Pancreas (tissue), 10 donors: Measurements from ENCODE around the gene HARBI1. TPM values are rescaled to one million over a fixed set of nuclear protein-coding genes. Genes with fewer than 3 reads are reported as not detected.

Experiments
- ATAC-seq, 4 donors: fragments of 200-7000 bp; cut with Tn5 transposase; one replicate each; pipeline versions ENCODE4 v1.8.0 to v1.9.1; 2020; ENCODE audit warnings: mild to moderate bottlenecking in 4 of 4, moderate library complexity in 4 of 4
- DNase-seq, 6 donors: peaks; one replicate each; pipeline ENCODE4 v3.0.0-alpha.2; 2020
- FAIRE-seq: peaks from 2 replicates; lab custom pipeline; 2012; peaks lifted over from hg19 to GRCh38; lab: Jason Lieb, UNC
- H3K27ac ChIP-seq, 4 donors: fragments of 200-600 bp; sonication (generic); 1 replicate in 3 of 4; 2 replicates in 1 of 4; pipeline versions ENCODE4 v1.5.0 to v1.8.0; 2020
- H3K27me3 ChIP-seq, 4 donors: fragments of 200-600 bp; one replicate each; pipeline ENCODE4 v1.8.0; 2021
- H3K36me3 ChIP-seq, 3 donors: fragments of 200-600 bp; sonication (generic) in 1 of 3; one replicate each; pipeline versions ENCODE4 v1.5.0 to v1.8.0; 2020 to 2021
- H3K4me1 ChIP-seq, 3 donors: fragments of 200-600 bp; one replicate each; pipeline ENCODE4 v1.8.0; 2021
- H3K4me3 ChIP-seq, 4 donors: fragments of 200-600 bp; sonication (generic) in 2 of 4; one replicate each; pipeline versions ENCODE4 v1.5.0 to v1.8.0; 2020 to 2021
- H3K9me3 ChIP-seq, 4 donors: fragments of 200-600 bp; one replicate each; pipeline ENCODE4 v1.8.0; 2021
- WGBS, 2 donors: extraction: QIAGEN DNeasy Blood & Tissue Kit; methylation state at CpG; one replicate each; pipeline ENCODE4 v1.1.7; 2013; 5-methylcytosine and 5-hydroxymethylcytosine counted together
- intact Hi-C, 3 donors: fragments of 100-400 bp; cut with DNase I; formaldehyde crosslinking; loops; one replicate each; pipeline versions ENCODE4 v1.11.1 to v1.14.2; 2022
- polyA plus RNA-seq, 2 donors: library from polyadenylated mRNA; stranded (reverse); fragments of 200-250 nt; gene quantifications; one replicate each; pipeline ENCODE4 v1.2.3, GENCODE V29; 2013
- total RNA-seq, 6 donors: library from RNA; stranded (reverse); fragmentation: NEBNext Ultra II Directional in 4 of 6; extraction: Animal tissue kit (Norgen Biotek cat#: 25700) in 4 of 6; gene quantifications; one replicate each; pipeline versions ENCODE4 v1.2.1 to v1.2.4, GENCODE V29; 2021 to 2023
- TF ChIP-seq, protein P1 (sequence below), 4 donors: fragments of 200-600 bp; sonication (generic) in 3 of 4; IDR thresholded peaks; one replicate each; pipeline versions ENCODE4 v1.5.0 to v1.8.0; 2021; ENCODE audit warnings: antibody characterized with exemption in 4 of 4
- donor health status: healthy with polysubstance abuse.
- donor health status: DM: no; HTN: no; CAD: no; lungs with moderate emphysema.
- donor health status: DM: no; HTN: no; CAD: no.
- donor health status: control.
- donor health status: control.
- donor health status: Bipolar disorder and iron deficiency.
- donor health status: DM: yes; HTN: yes; CAD: no.
- donor health status: DM: no; HTN: no; CAD: no.
- donor health status: DM: no; HTN: no; CAD: no.
- donor health status: DM: yes; HTN: yes; CAD: no.

The HARBI1 gene
- total and polyA plus RNA-seq, 8 donors = 1.7 to 2.6 (median 2.0) TPM

DNA sequence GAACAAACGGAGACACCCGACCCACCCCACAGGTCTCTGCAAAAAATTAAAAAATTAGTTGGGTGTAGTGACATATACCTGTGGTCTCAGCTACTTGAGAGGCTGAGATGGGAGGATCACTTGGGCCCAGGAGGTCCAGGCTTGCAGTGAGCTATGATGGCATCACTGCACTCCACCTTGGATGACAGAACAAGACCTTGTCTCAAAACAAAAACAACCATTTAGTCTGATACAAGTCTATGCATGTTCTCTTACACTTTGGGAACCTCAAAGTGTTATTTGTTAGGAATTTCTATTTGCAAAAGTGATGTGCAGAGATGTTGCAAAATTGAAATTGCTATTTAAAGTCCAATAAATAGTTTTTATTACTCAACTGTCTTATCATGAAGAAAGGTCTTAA, 14.6 kb upstream of the HARBI1 start:
- WGBS, 2 donors = 79 to 94% methylated on average over 2 of the region's 2 CpGs
- Histone ChIP-seq H3K4me1 (no peaks in the 10 kb centered on the region), H3K27ac (no peak overlapping the region), H3K36me3 (peaks cover 0 to 10% (median 10%) of the 10 kb centered on the region in 3 donors), H3K27me3 (no peaks in the 10 kb centered on the region), H3K9me3 (no peaks in the 10 kb centered on the region), H3K4me3 (no peak overlapping the region)
- ATAC-seq = no peak
- FAIRE-seq = no peak
- intact Hi-C loops = no loop called here
- TF ChIP-seq, protein P1, sequence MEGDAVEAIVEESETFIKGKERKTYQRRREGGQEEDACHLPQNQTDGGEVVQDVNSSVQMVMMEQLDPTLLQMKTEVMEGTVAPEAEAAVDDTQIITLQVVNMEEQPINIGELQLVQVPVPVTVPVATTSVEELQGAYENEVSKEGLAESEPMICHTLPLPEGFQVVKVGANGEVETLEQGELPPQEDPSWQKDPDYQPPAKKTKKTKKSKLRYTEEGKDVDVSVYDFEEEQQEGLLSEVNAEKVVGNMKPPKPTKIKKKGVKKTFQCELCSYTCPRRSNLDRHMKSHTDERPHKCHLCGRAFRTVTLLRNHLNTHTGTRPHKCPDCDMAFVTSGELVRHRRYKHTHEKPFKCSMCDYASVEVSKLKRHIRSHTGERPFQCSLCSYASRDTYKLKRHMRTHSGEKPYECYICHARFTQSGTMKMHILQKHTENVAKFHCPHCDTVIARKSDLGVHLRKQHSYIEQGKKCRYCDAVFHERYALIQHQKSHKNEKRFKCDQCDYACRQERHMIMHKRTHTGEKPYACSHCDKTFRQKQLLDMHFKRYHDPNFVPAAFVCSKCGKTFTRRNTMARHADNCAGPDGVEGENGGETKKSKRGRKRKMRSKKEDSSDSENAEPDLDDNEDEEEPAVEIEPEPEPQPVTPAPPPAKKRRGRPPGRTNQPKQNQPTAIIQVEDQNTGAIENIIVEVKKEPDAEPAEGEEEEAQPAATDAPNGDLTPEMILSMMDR (IDR thresholded peaks at IDR 0.05) = no peak
- DNase-seq = no peak

DNA sequence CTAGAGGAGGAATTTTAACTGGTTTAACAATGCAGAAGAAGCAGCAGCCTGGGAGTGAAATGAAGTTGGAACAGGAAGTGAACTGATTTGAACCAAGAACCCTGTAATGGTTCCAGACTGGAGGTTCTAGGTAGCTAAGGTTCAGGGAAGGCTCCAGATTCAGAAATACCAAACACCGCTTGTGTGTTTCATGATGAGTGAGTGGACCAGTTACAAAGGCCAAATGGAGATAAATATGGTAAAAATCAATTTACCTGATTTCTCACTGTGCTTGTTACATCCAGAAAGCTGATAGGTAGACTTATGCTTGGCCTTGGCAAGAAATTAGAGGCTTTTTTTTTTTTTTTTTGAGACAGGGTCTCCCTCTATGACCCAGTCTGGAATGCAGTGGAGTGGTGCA, 13.2 kb upstream of the HARBI1 start:
- intact Hi-C loops = no loop called here
- Histone ChIP-seq H3K4me3 (no peak overlapping the region), H3K27me3 (no peaks in the 10 kb centered on the region), H3K9me3 (no peaks in the 10 kb centered on the region), H3K4me1 (no peaks in the 10 kb centered on the region), H3K36me3 (peaks cover 0 to 18% (median 10%) of the 10 kb centered on the region in 3 donors), H3K27ac (no peak overlapping the region)
- no peak for DNase-seq
- WGBS, 2 donors = 100% methylated on average over 1 of the region's 1 CpG
- ATAC-seq = no peak
- no peak for FAIRE-seq
- TF ChIP-seq, protein P1 (IDR thresholded peaks at IDR 0.05) = no peak

DNA sequence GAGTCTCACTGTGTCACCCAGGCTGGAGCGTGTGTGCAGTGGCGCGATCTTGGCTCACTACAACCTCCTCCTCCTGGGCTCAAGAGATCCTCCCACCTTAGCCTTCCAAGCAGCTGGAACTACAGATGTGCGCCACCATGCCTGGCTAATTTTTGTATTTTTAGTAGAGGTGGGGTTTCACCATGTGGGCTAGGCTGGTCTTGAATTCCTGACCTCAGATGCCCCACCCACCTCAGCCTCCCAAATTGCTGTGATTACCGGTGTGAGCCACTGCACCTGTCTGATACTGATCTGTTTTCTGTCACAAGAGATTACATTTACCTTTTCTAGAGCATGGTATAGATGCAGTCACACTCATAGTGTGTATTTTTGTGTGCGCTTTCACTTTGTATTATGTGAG, 11.9 kb upstream of the HARBI1 start:
- no peaks in the 10 kb centered on the region for H3K27me3 ChIP-seq
- FAIRE-seq (no peak), ATAC-seq (no peak), DNase-seq (no peak)
- H3K4me3 ChIP-seq = no peak overlapping the region
- WGBS, 2 donors = 83 to 86% methylated on average over 6 of the region's 6 CpGs
- TF ChIP-seq, protein P1 (IDR thresholded peaks at IDR 0.05) = no peak
- intact Hi-C loops = no loop called here
- no peaks in the 10 kb centered on the region for H3K9me3 ChIP-seq
- no peaks in the 10 kb centered on the region for H3K4me1 ChIP-seq
- peaks cover 0 to 19% (median 10%) of the 10 kb centered on the region in 3 donors for H3K36me3 ChIP-seq
- no peak overlapping the region for H3K27ac ChIP-seq

DNA sequence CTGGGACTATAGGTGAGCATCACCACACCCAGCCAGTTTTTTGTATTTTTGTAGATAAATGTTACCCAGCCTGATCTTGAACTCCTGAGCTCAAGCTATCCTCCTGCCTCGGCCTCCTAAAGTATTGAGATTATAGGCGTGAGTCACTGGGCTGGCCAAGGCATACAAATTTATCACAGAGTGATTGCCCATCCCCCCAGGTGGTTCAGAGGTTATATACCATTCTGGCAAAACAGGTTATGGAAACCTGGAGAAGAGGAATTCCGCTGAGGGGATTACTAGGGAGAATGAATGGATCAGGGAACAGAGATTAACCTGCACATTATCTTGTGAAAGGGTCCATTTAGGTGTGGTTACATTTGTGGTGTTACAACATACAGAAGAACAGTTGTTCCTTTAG, 8.4 kb upstream of the HARBI1 start:
- intact Hi-C loops = no loop called here
- no peak overlapping the region for H3K27ac ChIP-seq
- no peaks in the 10 kb centered on the region for H3K27me3 ChIP-seq
- TF ChIP-seq, protein P1 (IDR thresholded peaks at IDR 0.05) = no peak
- DNase-seq (no peak), FAIRE-seq (no peak), ATAC-seq (no peak)
- 56 to 65% methylated on average over 3 of the region's 3 CpGs for WGBS, 2 donors
- H3K4me1 ChIP-seq = no peaks in the 10 kb centered on the region
- H3K9me3 ChIP-seq = no peaks in the 10 kb centered on the region
- no peak overlapping the region for H3K4me3 ChIP-seq
- peaks cover 0 to 19% (median 0%) of the 10 kb centered on the region in 3 donors for H3K36me3 ChIP-seq

DNA sequence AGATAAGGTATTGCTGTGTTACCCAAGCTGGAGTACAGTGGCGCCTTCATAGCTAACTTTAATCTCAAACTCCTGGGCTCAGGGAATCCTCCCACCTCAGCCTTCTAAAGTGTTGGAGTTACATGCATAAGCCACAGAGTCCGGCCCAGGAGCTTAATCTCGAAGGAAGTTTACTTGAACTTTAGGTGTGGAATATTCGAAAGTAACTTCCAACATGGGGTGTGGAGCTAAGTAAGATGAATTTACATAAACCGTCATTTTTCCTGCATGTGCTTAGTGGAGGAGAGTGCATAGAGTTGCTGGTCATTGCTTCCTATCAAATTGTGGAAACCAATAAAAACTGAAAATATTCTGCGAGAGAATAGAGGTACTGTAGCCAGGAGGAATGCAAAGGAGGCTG, 1.8 kb upstream of the HARBI1 start:
- FAIRE-seq (no peak), DNase-seq (no peak), ATAC-seq (no peak)
- WGBS, 2 donors = 35 to 42% methylated on average over 6 of the region's 6 CpGs
- intact Hi-C loops = loop anchor here in 1 of 3 donors (5.0 kb wide), 1 partner anchor 132 kb away; no protein-coding TSS in a partner anchor
- Histone ChIP-seq H3K27me3 (no peaks in the 10 kb centered on the region), H3K36me3 (peaks cover 0 to 10% (median 0%) of the 10 kb centered on the region in 3 donors), H3K27ac (no peak overlapping the region), H3K4me1 (peaks cover 0 to 31% (median 0%) of the 10 kb centered on the region in 3 donors), H3K4me3 (peak overlapping the region in 2 of 4 donors; percentile 98 to 99), H3K9me3 (no peaks in the 10 kb centered on the region)
- TF ChIP-seq, protein P1 (IDR thresholded peaks at IDR 0.05) = no peak
